Measurements from ENCODE around the gene USHBP1.

The USHBP1 gene

GRCh38 chr19:17240826-17241399 is 23.6 kb downstream of the USHBP1 start:
- DNase-seq (ENCODE audit: low read depth in 2 of 2, low spot score in 1 of 2) = no peak

GRCh38 chr19:17240062-17240752 is 24.3 kb downstream of the USHBP1 start:
- no peak for DNase-seq (ENCODE audit: low read depth in 2 of 2, low spot score in 1 of 2)

GRCh38 chr19:17237747-17238706 is 26.5 kb downstream of the USHBP1 start:
- DNase-seq (ENCODE audit: low read depth in 2 of 2, low spot score in 1 of 2) = no peak

GRCh38 chr19:17236811-17237543 is 27.6 kb downstream of the USHBP1 start:
- no peak for DNase-seq (ENCODE audit: low read depth in 2 of 2, low spot score in 1 of 2)

GRCh38 chr19:17235971-17236777 is 28.4 kb downstream of the USHBP1 start:
- no peak for DNase-seq (ENCODE audit: low read depth in 2 of 2, low spot score in 1 of 2)

GRCh38 chr19:17235300-17235970 is 29.1 kb downstream of the USHBP1 start:
- peak; percentile 42 to 47 for DNase-seq (ENCODE audit: low read depth in 2 of 2, low spot score in 1 of 2)

GRCh38 chr19:17234911-17235299 is 29.6 kb downstream of the USHBP1 start:
- DNase-seq (ENCODE audit: low read depth in 2 of 2, low spot score in 1 of 2) = no peak

GRCh38 chr19:17232258-17232657 is 32.3 kb downstream of the USHBP1 start:
- DNase-seq (ENCODE audit: low read depth in 2 of 2, low spot score in 1 of 2) = no peak

- no peak for DNase-seq (ENCODE audit: low read depth in 2 of 2, low spot score in 1 of 2)
Measured at GRCh38 chr19:17229890-17230289, 34.7 kb downstream of the USHBP1 start.

GRCh38 chr19:17227798-17228367 is 36.7 kb downstream of the USHBP1 start:
- no peak for DNase-seq (ENCODE audit: low read depth in 2 of 2, low spot score in 1 of 2)

- peak; percentile 93 to 94 for DNase-seq (ENCODE audit: low read depth in 2 of 2, low spot score in 1 of 2)
Measured at GRCh38 chr19:17226002-17226933, 38.3 kb downstream of the USHBP1 start, which contains the start of gene OCEL1. Gene OCEL1 (plus strand): TSS chr19:17226226. CDS start chr19:17226248, 22 bp downstream.

GRCh38 chr19:17225053-17225452 is 39.5 kb downstream of the USHBP1 start:
- no peak for DNase-seq (ENCODE audit: low read depth in 2 of 2, low spot score in 1 of 2)

- DNase-seq (ENCODE audit: low read depth in 2 of 2, low spot score in 1 of 2) = no peak
Measured at GRCh38 chr19:17220207-17220758, 44.3 kb downstream of the USHBP1 start.

GRCh38 chr19:17219286-17219685 is 45.3 kb downstream of the USHBP1 start:
- no peak for DNase-seq (ENCODE audit: low read depth in 2 of 2, low spot score in 1 of 2)

GRCh38 chr19:17216058-17216670 is 48.4 kb downstream of the USHBP1 start:
- DNase-seq (ENCODE audit: low read depth in 2 of 2, low spot score in 1 of 2) = no peak

GRCh38 chr19:17215127-17215971 is 49.2 kb downstream of the USHBP1 start, which contains the start of gene USE1:
Gene USE1 (plus strand): TSS chr19:17215357. CDS start chr19:17215406, 49 bp downstream.
- peak; percentile 71 to 73 for DNase-seq (ENCODE audit: low read depth in 2 of 2, low spot score in 1 of 2)

All from stimulated activated CD8-positive, alpha-beta memory T cell treated with anti-CD3 and anti-CD28 coated beads, Interleukin-4, amount 100 ng/mL, for 1 hour (primary cell).